Ovary (tissue), 9 donors: Measurements from ENCODE around the gene ANKS1B. TPM values are rescaled to one million over a fixed set of nuclear protein-coding genes. Genes with fewer than 3 reads are reported as not detected.

Experiments used
- DNase-seq, 5 donors: peaks; one replicate each; pipeline ENCODE4 v3.0.0-alpha.2; 2019 to 2020
- H3K27ac ChIP-seq, 2 donors: fragments of 200-600 bp; one replicate each; pipeline versions ENCODE4 v1.5.1 to v1.8.0; 2019 to 2022
- H3K27me3 ChIP-seq: fragments of 200-600 bp; one replicate; pipeline ENCODE4 v1.8.0; 2022
- H3K36me3 ChIP-seq: fragments of 200-600 bp; sonication (generic); one replicate; pipeline ENCODE4 v1.5.1; 2019
- H3K4me1 ChIP-seq: one replicate; pipeline ENCODE4 v1.8.1; 2013; ENCODE audit warnings: mild to moderate bottlenecking, moderate library complexity; ENCODE audit not compliant: insufficient read depth
- H3K4me3 ChIP-seq: fragments of 200-600 bp; sonication (generic); one replicate; pipeline ENCODE4 v1.5.1; 2017
- H3K9me3 ChIP-seq, 2 donors: fragments of 200-600 bp in 1 of 2; sonication (generic) in 1 of 2; one replicate each; pipeline versions ENCODE4 v1.5.1 to v1.8.1; 2013 to 2019; ENCODE audit warnings: mild to moderate bottlenecking in 1 of 2, moderate library complexity in 1 of 2
- CTCF ChIP-seq, 3 donors: fragments of 450-650 bp in 2 of 3; fragments of 200-600 bp in 1 of 3; IDR thresholded peaks; one replicate each; pipeline versions ENCODE4 v1.5.1 to v1.8.0; 2016 to 2022; ENCODE audit warnings: antibody characterized with exemption in 3 of 3, mild to moderate bottlenecking in 1 of 3
- EP300 ChIP-seq: sonication (generic); formaldehyde crosslinking; IDR thresholded peaks from one replicate; pipeline ENCODE4 v1.6.1; 2017; ENCODE audit warnings: antibody characterized with exemption
- POLR2A ChIP-seq: fragments of 450-650 bp; IDR thresholded peaks from one replicate; pipeline ENCODE4 v1.6.1; 2017; ENCODE audit warnings: antibody characterized with exemption, mild to moderate bottlenecking, moderate library complexity
- WGBS, 3 donors: extraction: QIAGEN DNeasy Blood & Tissue Kit in 1 of 3; methylation state at CpG; one replicate each; pipeline versions ENCODE4 v1.1.5 to v1.1.7; 2013 to 2017; 5-methylcytosine and 5-hydroxymethylcytosine counted together
- intact Hi-C, 4 donors: fragments of 100-400 bp; cut with DNase I; formaldehyde crosslinking; loops; one replicate each; pipeline versions ENCODE4 v1.11.0 to v1.15.1; 2022 to 2023
- polyA plus RNA-seq, 2 donors: library from polyadenylated mRNA; stranded (reverse); fragments of 200-250 nt in 1 of 2; fragments of 350-450 nt in 1 of 2; fragmentation: Illumina TruSeq in 1 of 2; extraction: RNeasy Lipid Tissue Mini Kit (QIAGEN cat#74804) in 1 of 2; gene quantifications; one replicate each; pipeline ENCODE4 v1.2.3, GENCODE V29; 2013 to 2014
- total RNA-seq, 7 donors: library from RNA; depleted of rRNA in 2 of 7; stranded (reverse); fragments of >200 nt in 2 of 7; fragmentation: NEBNext Ultra II Directional in 3 of 7; extraction: Animal tissue kit (Norgen Biotek cat#: 25700) in 3 of 7; gene quantifications; one replicate each; pipeline versions ENCODE4 v1.1.0 to v1.2.4, GENCODE V29; 2016 to 2023
- donor health status: DM: no; HTN: no; CAD: no; lungs with moderate emphysema.
- donor health status: DM: no; HTN: no; CAD: no.
- donor health status: Bipolar disorder and iron deficiency.
- donor health status: DM: yes; HTN: yes; CAD: no.
- donor health status: DM: no; HTN: no; CAD: no.
- donor health status: DM: yes; HTN: yes; CAD: no.

ANKS1B gene
- total and polyA plus RNA-seq, 9 donors: 0.80 to 34.9 (median 7.7) TPM

GRCh38 chr12:99278899-99279298 is 705.8 kb downstream of the ANKS1B start:
- 72 to 84% (median 76%) methylated on average over 2 of the region's 2 CpGs for WGBS, 3 donors
- TF ChIP-seq CTCF (IDR thresholded peaks at IDR 0.05) (no peak), POLR2A (no peak), EP300 (no peak)

GRCh38 chr12:99277591-99278379 is 707.0 kb downstream of the ANKS1B start:
- no peaks in the 10 kb centered on the region for H3K9me3 ChIP-seq
- no peak overlapping the region for H3K4me3 ChIP-seq
- no peaks in the 10 kb centered on the region for H3K27me3 ChIP-seq
- no peak overlapping the region for H3K27ac ChIP-seq
- H3K4me1 ChIP-seq: no peaks in the 10 kb centered on the region
- intact Hi-C loops: no loop called here
- WGBS, 3 donors: 85 to 93% (median 89%) methylated on average over 5 of the region's 5 CpGs
- DNase-seq: no peak
- H3K36me3 ChIP-seq: no peaks in the 10 kb centered on the region
- TF ChIP-seq EP300 (no peak), POLR2A (no peak), CTCF (IDR thresholded peaks at IDR 0.05) (no peak)

More at GRCh38 chr12:99278899-99279298, 705.8 kb downstream of the ANKS1B start:
- Histone ChIP-seq H3K9me3 (no peaks in the 10 kb centered on the region), H3K36me3 (no peaks in the 10 kb centered on the region), H3K4me1 (no peaks in the 10 kb centered on the region), H3K27me3 (no peaks in the 10 kb centered on the region), H3K4me3 (no peak overlapping the region), H3K27ac (no peak overlapping the region)
- DNase-seq: no peak
- intact Hi-C loops: no loop called here

GRCh38 chr12:99271071-99271470 is 713.7 kb downstream of the ANKS1B start:
- Histone ChIP-seq H3K36me3 (no peaks in the 10 kb centered on the region), H3K9me3 (no peaks in the 10 kb centered on the region), H3K27ac (no peak overlapping the region), H3K27me3 (no peaks in the 10 kb centered on the region), H3K4me3 (no peak overlapping the region), H3K4me1 (no peaks in the 10 kb centered on the region)
- WGBS, 3 donors: 69 to 71% (median 70%) methylated on average over 3 of the region's 3 CpGs
- DNase-seq: no peak
- TF ChIP-seq POLR2A (no peak), CTCF (IDR thresholded peaks at IDR 0.05) (no peak), EP300 (no peak)
- intact Hi-C loops: no loop called here

DNA sequence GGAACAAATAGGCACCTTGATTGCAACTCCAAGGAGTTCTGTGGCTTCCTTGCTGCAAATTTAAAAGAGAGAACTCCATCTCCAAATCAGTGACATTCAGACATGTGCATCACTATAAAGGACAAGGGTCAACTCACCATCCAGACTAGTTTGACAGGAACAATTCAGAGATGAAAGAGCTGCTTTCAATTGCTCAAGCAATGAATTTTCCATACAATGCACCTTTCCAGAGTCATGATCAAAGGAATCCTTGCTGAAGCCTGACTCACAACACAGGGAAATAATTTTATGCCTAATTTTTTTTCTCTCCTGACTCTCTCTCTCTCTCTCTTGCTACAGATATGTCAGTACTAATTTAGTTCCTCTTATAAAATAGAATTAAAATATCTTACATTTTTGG is 717.7 kb downstream of the ANKS1B start:
- Histone ChIP-seq H3K27ac (no peak overlapping the region), H3K27me3 (no peaks in the 10 kb centered on the region), H3K9me3 (no peaks in the 10 kb centered on the region), H3K4me3 (no peak overlapping the region), H3K4me1 (no peaks in the 10 kb centered on the region), H3K36me3 (no peaks in the 10 kb centered on the region)
- TF ChIP-seq POLR2A (no peak), CTCF (IDR thresholded peaks at IDR 0.05) (no peak), EP300 (no peak)
- DNase-seq: no peak
- intact Hi-C loops: no loop called here
